ENCODE results near the gene GOLGB1.

- TF ChIP-seq, protein P1, sequence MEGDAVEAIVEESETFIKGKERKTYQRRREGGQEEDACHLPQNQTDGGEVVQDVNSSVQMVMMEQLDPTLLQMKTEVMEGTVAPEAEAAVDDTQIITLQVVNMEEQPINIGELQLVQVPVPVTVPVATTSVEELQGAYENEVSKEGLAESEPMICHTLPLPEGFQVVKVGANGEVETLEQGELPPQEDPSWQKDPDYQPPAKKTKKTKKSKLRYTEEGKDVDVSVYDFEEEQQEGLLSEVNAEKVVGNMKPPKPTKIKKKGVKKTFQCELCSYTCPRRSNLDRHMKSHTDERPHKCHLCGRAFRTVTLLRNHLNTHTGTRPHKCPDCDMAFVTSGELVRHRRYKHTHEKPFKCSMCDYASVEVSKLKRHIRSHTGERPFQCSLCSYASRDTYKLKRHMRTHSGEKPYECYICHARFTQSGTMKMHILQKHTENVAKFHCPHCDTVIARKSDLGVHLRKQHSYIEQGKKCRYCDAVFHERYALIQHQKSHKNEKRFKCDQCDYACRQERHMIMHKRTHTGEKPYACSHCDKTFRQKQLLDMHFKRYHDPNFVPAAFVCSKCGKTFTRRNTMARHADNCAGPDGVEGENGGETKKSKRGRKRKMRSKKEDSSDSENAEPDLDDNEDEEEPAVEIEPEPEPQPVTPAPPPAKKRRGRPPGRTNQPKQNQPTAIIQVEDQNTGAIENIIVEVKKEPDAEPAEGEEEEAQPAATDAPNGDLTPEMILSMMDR (IDR thresholded peaks at IDR 0.05 in 8 of 11, conservative IDR thresholded peaks at IDR 0.05 in 3 of 11) = no peak
- no peak for TF ChIP-seq POLR2A (IDR thresholded peaks at IDR 0.05)
- no peak for TF ChIP-seq POLR2AphosphoS5 (IDR thresholded peaks at IDR 0.05)
These were observed 121.9 kb downstream of the GOLGB1 start for GRCh38 chr3:121627622-121628021.
